GM12878 (cell line): ENCODE measurements around the gene PMM2.

ENCODE experiments used
- CBX5 ChIP-seq: sonication (generic); IDR thresholded peaks from 2 replicates; pipeline ENCODE4 v1.6.1; 2016; ENCODE audit warnings: low read depth, moderate library complexity, mild to moderate bottlenecking, inconsistent platforms
- HDAC2 ChIP-seq: fragments of 200-600 bp; sonication (generic); IDR thresholded peaks from 2 replicates; pipeline ENCODE4 v1.6.1; 2017
- MYC ChIP-seq: IDR thresholded peaks from 2 replicates; pipeline ENCODE4 v1.6.1; 2011; ENCODE audit warnings: mild to moderate bottlenecking, low read length, moderate library complexity, inconsistent platforms; ENCODE audit not compliant: insufficient read depth, insufficient replicate concordance, insufficient read length, severe bottlenecking
- NRF1 ChIP-seq: conservative IDR thresholded peaks from 2 replicates; pipeline ENCODE4 v1.6.1; 2011; ENCODE audit warnings: mild to moderate bottlenecking, low read depth, low read length, improper control_type of control experiment
- PAX8 ChIP-seq: fragments of 450-650 bp; IDR thresholded peaks from 2 replicates; pipeline ENCODE4 v1.6.1; 2017; ENCODE audit warnings: mild to moderate bottlenecking, moderate library complexity
- POLR2A ChIP-seq: IDR thresholded peaks from 2 replicates; pipeline ENCODE4 v1.6.1; 2011; ENCODE audit warnings: low read depth, mild to moderate bottlenecking, low read length
- RFX5 ChIP-seq: IDR thresholded peaks from 2 replicates; pipeline ENCODE4 v1.6.1; 2011; ENCODE audit warnings: low read depth, low read length, improper control_type of control experiment
- SIN3A ChIP-seq: IDR thresholded peaks from 2 replicates; pipeline ENCODE4 v1.6.1; 2012; ENCODE audit warnings: low read depth, low read length, improper control_type of control experiment
- SP1 ChIP-seq: IDR thresholded peaks from one replicate; pipeline ENCODE4 v1.6.1; 2011; ENCODE audit warnings: low read depth, low read length
- TF ChIP-seq, protein P1 (sequence below): fragments of 450-650 bp; formaldehyde crosslinking; IDR thresholded peaks from 2 replicates; pipeline ENCODE4 v1.4.0; 2020; ENCODE audit warnings: mild to moderate bottlenecking, moderate library complexity
- TF ChIP-seq, protein P2 (sequence below): fragments of 450-650 bp; IDR thresholded peaks from 2 replicates; pipeline ENCODE4 v1.6.1; 2014; ENCODE audit warnings: mild to moderate bottlenecking
- TF ChIP-seq, protein P3 (sequence below), 3 experiments: IDR thresholded peaks in 2 of 3; conservative IDR thresholded peaks in 1 of 3; 2 replicates each; pipeline ENCODE4 v1.5.1; 2011; ENCODE audit warnings: low read depth in 3 of 3, low read length in 3 of 3, mild to moderate bottlenecking in 3 of 3, control low read depth in 2 of 3, moderate library complexity in 2 of 3, inconsistent platforms in 1 of 3, mixed read lengths in 1 of 3; ENCODE audit not compliant: control insufficient read depth in 2 of 3, insufficient read depth in 1 of 3; ENCODE audit errors: extremely low read depth in 1 of 3

DNA sequence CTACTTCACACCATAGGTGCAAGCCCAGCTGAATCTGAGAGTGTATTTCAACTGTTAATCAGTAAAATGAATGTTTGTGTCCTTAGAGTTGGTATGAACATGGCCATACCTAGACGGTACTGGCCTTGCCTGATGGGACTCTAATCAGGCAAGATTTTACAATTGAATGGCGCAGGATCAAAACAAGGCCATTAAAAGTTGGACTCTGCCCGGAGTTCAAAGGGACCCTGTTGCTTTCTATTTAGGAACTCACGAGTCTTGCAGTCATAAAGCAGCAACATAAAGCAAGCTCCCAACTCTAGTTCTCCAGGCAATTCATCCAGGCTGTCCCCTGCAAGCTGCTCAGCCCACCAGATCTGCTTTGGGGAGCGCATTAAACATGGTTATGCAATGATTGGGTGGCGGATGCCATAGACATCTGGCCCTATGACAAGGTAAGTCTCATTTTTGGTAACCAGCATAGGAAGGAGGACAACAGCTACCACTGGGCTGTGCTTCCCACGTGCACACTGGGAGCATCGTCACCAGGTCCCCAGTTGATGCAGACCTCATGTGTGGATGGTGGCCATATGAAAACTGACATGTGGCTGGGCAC lies 9.0 kb upstream of the PMM2 start:
- TF ChIP-seq RFX5 = no peak
- TF ChIP-seq MYC = no peak
- no peak for TF ChIP-seq POLR2A
- no peak for TF ChIP-seq SIN3A
- TF ChIP-seq, protein P1, sequence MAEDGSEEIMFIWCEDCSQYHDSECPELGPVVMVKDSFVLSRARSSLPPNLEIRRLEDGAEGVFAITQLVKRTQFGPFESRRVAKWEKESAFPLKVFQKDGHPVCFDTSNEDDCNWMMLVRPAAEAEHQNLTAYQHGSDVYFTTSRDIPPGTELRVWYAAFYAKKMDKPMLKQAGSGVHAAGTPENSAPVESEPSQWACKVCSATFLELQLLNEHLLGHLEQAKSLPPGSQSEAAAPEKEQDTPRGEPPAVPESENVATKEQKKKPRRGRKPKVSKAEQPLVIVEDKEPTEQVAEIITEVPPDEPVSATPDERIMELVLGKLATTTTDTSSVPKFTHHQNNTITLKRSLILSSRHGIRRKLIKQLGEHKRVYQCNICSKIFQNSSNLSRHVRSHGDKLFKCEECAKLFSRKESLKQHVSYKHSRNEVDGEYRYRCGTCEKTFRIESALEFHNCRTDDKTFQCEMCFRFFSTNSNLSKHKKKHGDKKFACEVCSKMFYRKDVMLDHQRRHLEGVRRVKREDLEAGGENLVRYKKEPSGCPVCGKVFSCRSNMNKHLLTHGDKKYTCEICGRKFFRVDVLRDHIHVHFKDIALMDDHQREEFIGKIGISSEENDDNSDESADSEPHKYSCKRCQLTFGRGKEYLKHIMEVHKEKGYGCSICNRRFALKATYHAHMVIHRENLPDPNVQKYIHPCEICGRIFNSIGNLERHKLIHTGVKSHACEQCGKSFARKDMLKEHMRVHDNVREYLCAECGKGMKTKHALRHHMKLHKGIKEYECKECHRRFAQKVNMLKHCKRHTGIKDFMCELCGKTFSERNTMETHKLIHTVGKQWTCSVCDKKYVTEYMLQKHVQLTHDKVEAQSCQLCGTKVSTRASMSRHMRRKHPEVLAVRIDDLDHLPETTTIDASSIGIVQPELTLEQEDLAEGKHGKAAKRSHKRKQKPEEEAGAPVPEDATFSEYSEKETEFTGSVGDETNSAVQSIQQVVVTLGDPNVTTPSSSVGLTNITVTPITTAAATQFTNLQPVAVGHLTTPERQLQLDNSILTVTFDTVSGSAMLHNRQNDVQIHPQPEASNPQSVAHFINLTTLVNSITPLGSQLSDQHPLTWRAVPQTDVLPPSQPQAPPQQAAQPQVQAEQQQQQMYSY (CRISPR knock-in tag) = no peak
- no peak for TF ChIP-seq PAX8
- no peak for TF ChIP-seq NRF1
- TF ChIP-seq SP1 = no peak
- no peak for TF ChIP-seq CBX5
- TF ChIP-seq, protein P2, sequence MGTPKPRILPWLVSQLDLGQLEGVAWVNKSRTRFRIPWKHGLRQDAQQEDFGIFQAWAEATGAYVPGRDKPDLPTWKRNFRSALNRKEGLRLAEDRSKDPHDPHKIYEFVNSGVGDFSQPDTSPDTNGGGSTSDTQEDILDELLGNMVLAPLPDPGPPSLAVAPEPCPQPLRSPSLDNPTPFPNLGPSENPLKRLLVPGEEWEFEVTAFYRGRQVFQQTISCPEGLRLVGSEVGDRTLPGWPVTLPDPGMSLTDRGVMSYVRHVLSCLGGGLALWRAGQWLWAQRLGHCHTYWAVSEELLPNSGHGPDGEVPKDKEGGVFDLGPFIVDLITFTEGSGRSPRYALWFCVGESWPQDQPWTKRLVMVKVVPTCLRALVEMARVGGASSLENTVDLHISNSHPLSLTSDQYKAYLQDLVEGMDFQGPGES = no peak
- no peak for TF ChIP-seq HDAC2
- TF ChIP-seq, protein P3, sequence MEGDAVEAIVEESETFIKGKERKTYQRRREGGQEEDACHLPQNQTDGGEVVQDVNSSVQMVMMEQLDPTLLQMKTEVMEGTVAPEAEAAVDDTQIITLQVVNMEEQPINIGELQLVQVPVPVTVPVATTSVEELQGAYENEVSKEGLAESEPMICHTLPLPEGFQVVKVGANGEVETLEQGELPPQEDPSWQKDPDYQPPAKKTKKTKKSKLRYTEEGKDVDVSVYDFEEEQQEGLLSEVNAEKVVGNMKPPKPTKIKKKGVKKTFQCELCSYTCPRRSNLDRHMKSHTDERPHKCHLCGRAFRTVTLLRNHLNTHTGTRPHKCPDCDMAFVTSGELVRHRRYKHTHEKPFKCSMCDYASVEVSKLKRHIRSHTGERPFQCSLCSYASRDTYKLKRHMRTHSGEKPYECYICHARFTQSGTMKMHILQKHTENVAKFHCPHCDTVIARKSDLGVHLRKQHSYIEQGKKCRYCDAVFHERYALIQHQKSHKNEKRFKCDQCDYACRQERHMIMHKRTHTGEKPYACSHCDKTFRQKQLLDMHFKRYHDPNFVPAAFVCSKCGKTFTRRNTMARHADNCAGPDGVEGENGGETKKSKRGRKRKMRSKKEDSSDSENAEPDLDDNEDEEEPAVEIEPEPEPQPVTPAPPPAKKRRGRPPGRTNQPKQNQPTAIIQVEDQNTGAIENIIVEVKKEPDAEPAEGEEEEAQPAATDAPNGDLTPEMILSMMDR (IDR thresholded peaks at IDR 0.05 in 2 of 3, conservative IDR thresholded peaks at IDR 0.05 in 1 of 3; ENCODE audit: control insufficient read depth in 2 of 3, extremely low read depth in 1 of 3, insufficient read depth in 1 of 3, low read depth in 3 of 3, low read length in 3 of 3) = no peak
